ENCODE data around the gene CCNDBP1.
"Not testable (repeated sequence)": the region's sequence is repeated elsewhere in the genome, so short reads cannot be mapped to it uniquely, and the experiment has no call there.

CCNDBP1 gene

DNA sequence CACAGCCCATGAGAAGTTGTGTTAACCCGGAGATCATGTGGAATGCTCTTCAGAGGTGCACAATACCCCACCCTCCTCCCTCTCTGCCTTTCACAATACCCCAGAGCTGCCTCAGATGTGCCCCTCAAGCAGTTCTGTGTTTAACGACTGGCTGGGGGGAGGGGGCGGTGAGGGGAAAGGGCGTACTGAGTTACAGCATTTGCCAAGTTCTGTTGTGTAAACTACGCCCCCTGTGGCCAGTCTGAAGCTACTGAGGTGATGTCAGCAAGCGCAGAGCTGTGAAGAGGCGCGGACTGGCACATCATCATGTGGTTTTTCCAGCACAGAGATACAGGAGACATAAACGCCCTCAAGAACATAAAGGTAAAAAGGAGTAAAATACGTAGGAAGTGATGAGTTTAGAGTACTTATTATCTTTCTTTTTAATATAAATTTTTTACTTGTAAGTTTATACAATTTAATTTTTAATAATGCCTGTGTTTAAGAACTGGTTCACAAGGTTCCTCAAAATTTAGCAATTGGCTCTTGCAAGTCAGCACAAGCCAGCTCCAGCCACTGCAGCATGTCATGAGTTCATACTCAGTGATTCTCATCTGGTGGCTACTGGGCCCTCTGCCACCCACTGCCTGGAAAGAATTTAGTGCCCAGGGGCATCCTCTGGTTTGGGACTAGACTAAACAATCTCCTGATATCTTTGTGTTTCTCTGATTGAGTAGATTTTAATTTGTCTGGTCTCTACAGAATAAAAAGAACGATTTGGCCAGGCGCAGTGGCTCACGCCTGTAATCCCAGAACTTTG is 33.9 kb downstream of the CCNDBP1 start:
- no peak for DNase-seq

DNA sequence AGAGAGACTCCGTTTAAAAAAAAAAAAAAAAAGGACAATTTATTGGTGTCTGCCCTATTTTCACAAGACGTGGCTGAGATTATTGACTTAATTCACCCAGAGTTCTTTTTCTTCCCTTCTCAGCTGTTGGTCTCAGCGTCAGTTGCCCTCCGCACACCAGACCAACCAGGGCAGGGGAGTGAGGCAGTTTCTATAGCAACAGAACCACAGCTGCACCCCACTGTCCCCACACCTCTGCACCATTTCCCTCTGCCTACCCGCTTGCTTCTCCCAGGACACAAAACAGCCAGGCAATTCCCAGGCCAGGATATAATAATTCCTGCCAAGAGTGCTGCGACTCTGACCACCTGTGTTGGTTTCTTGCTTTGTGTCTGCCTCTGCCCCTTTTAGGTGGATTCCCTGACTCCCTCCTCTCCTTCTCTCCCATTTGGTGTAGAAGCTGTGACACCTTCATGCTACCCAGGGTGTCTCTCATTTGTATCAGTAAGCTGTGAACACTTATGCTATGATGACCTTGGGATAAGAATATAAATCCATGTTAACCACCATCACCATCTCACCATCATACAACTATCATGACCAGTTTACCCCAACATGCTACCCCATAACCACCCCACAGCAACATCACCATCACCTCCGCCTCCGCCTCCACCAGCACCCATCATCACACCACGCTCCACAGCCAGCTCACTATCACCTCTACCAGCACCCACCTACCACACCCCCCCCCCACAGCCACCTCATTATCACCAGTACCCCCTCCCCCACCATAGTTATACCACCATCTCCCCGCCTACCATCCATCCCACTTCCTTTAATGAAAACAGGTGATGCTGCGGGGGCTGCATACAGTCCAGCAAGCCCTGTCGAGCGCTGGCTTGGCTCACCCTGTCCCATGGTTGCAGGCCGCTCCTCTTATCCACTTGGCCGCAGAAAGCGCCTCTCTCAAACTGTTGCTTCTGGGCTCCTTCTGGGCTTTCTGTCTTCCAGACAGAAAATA is 35.0 kb downstream of the CCNDBP1 start:
- DNase-seq: no peak

DNA sequence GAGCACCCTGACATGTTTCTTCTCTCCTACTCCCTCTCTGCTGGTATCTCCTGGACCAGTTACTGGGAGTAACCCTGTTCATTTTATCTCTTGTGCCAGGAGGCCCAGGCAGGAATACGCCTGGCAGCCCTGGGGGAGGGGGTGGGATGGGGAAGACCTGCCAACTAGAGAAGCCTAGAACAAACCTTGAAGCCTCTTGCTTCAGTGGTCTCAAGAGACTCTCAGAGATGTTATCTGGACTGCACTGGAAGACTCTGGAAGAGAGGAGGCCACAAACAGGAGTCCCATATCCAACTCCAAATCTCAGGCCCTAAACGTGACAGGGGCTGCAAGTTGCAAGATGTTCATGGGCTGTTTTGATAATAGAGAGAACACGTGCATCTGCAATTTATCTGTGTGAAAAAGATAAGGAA is 35.8 kb downstream of the CCNDBP1 start, which contains the start of gene EPB42:
Gene EPB42, minus strand, starts transcription at position 28 of the 413 bp plus-strand sequence. CDS start 193 bp downstream, outside the sequence.
- no peak for DNase-seq

DNA sequence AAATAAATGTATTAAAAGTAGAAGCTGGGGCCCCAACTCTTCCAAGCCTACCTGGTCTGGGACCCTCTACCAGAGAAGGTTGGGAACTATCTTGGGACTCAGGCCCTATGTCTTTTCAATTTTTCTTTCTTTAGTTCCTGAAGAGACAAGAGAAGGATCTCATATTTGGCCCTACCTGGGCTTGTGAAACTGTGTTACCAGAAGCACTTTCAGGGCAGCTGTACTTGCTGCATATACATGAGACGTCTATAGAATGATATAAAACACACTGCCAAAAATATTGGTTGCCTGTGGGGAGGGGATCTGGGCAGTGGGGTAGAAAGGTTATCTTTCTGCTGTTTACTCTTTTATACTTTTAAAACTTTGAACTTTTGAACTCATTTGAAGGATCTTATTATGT is 36.2 kb downstream of the CCNDBP1 start:
- DNase-seq: no peak

DNA sequence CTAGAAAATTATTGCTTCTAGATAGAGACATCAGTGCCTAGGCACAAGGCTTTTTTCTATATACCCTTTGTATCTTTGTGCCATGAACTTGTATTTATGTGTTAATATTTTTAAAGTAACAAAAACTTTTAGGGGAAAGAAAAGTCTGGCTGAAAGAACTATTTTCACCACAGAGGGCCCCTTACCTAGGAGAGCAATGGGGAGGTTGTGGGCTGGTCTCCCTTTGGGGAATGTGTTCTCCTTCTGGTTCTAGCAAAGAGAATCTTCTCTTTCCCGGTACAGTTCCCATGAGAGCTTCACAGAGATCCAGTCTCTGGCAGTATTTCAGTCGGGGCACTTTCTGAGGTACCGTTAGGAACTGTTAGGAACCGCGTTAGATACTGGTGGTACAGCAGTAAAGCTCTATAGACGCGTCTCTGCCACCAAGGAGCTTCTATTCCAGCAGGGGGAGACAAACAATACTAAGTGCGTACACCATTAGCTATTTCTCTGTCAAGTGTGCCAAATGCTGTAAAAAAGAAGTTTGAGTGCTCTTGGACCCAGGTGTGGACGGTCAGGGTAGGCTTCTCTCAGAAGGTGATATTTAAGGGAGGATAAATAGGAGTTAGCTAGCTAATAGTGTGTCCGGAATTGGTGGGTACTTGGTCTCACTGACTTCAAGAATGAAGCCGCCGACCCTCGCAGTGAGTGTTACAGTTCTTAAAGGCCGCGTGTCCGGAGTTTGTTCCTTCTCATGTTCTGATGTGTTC is 40.2 kb downstream of the CCNDBP1 start:
- peak; percentile 38 for DNase-seq

DNA sequence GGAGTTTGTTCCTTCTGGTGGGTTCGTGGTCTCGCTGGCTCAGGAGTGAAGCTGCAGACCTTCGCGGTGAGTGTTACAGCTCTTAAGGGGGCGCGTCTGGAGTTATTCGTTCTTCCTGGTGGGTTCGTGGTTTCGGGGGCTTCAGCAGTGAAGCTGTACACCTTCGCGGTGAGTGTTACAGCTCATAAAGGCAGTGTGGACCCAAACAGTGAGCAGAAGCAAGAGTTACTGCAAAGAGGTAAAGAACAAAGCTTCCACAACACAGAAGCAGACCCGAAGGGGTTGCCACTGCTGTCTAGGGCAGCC is 40.7 kb downstream of the CCNDBP1 start:
- DNase-seq: not testable (repeated sequence)

DNA sequence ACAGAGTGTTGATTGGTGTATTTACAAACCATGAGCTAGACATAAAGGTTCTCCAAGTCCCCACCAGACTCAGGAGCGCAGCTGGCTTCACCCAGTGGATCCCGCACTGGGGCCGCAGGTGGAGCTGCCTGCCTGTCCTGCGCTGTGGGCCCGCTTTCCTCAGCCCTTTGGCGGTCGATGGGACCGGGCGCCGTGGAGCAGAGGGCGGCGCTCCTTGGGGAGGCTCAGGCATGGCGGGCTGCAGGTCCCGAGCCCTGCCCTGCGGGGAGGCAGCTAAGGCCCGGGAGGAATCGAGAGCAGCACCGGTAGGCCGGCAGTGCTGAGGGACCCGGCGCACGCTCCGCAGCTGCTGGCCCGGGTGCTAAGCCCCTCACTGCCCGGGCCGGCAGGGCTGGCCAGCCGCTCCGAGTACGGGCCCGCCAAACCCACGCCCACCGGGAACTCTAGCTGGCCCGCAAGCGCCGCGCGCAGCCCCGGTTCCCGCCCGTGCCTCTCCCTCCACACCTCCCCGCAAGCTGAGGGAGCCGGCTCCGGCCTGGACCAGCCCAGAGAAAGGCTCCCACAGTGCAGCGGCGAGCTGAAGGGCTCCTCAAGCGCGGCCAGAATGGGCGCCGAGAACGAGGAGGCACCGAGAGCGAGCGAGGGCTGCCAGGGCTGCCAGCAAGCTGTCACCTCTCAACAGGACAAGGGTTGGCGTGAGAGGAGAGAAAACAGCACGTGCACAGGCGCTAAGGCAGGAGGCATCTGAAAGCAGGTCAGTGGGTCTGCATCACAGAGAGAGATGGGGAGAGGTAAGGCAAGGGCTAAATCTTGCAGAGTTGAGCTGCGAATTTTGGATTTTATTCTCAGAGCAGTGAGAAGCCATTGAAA is 41.5 kb downstream of the CCNDBP1 start:
- DNase-seq: no peak

DNA sequence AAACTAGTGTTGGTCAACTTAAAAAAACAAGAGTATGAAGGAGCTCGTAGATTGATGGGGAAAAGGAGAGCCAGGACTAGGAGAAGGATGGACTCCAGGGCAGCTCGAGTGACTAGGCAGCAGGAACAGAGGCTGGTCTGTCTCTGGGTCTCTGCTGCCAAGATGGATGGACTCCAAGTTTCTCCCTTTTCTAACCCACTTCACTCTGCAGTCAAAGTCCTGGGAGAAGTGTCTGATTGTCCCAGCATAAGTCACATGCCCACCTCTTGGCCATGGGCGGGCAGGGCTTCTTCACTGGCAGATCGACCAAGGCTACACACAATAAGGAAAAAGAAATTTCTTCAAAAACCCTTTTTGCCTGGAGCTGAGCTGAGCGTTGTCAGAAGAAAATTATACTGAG is 44.8 kb downstream of the CCNDBP1 start:
- no peak for DNase-seq

DNA sequence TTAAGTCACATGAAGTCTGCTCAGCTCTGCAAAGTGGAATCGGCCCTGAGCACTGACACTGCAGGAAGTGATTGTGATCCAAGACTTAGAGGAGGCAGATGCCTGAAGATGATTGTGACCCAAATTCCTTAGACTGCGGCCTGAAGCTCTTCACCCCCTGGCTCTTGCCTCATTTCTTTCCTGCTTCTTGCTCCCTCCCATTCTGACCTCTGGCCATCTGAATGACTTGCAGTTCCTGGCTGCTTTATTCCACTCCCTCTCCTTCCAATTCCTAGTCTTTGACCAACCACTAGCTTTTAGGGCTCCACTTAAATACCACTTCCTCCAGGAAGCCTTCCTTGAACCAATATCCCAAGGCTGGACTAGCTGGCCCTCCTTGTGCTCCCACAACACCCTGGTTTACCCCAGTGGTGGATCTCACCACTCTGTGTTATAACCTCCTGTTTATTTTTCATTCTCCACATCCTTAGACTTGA is 45.5 kb downstream of the CCNDBP1 start:
- DNase-seq: no peak

DNA sequence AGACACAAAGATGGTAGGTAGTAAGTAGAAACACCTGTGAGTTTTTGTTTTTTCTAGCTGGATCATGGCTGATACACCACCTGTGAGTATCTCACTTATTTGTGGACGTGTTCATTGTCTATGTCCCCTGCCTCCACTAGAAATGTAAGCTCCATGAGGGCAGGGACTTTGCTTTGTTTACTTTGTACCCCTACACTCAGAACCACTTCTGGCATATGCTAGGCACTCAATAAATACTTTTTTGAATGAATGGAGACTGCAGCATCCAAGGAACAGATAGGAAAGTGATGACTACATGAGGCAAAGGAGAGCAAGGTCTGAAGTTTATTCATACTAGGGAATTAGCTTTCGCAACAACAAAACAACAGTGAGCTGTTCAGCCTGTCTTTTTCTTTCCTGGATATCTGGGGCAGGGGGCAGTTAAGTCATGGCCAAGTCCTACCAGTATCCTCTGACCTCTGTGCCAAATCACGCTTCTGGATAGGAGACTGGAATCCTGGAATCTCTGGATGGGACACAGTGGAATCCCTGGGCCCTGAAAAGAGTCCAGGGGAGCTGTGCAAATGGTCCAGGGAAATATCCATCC is 47.2 kb downstream of the CCNDBP1 start:
- DNase-seq: no peak

DNA sequence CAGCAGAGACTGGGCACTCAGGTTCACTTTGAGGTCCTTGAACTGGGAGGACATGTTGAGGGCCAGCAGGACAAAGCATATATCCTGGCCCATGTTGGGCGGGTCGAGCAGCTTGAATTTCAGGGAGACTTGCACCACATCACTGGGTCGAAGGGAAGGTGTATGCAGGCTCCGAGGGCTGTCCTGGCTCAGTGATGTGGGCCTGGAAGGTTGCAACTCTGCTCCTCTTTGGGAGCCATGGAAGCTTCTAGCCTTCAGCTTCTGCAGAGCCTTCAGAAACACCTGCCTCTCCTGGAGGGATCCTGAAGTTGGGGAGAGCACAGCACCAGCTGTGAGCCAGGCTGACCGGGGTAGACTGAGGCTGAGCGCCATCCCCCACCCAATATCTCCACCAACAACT is 50.3 kb downstream of the CCNDBP1 start:
- DNase-seq: no peak

DNA sequence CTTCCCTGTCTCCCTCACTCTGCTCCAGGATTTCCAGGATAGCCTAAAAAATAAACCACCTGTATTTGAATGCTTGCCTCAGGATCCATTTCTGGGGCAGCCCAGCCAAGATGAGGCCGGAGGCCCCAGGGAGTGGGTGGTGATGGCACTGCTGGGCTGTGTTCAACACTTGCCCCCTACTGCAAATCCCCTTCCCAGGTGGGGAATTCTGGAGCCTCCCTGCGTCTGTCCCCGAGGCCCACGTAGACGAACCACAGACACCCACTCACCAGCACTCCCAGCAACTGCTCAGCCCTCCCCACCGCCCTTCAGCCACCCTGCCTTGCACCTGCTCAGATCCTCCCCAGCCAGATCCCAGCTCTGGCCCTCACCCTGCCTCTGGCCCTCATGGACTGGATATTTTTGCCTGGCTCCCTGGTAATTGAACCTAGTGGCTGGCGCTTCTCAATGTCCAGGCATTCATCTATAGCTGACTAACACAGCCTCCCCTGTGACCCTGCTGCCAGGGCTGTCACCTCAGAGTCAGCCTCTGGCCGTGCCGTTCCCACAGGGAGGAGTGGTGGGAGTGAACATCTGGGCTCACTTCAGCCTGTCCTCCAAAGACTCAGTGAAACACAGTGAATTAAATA is 52.8 kb downstream of the CCNDBP1 start:
- no peak for DNase-seq

DNA sequence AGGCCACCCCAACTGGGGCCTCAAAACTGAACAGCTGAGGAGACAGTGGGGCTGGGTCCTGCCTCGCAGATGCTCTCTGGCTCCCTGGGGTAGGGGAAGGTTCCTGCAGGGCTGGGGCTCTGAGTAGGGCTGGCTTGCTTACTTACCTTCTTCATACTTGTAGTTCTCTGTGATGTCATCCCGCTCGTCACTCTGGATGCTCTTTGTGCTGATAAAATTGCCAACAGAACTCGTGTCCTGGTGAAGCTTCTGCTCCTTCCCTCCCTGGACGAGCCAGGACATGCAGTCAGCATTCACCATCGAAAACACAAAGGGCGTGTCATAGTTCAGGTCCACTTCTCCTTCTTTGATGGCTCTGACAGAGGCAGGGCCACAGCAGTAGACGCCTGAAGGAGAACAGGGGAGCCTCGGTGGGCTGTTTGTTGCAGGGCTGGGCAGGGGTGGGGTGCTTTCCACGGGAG is 53.5 kb downstream of the CCNDBP1 start:
- DNase-seq: no peak

DNA sequence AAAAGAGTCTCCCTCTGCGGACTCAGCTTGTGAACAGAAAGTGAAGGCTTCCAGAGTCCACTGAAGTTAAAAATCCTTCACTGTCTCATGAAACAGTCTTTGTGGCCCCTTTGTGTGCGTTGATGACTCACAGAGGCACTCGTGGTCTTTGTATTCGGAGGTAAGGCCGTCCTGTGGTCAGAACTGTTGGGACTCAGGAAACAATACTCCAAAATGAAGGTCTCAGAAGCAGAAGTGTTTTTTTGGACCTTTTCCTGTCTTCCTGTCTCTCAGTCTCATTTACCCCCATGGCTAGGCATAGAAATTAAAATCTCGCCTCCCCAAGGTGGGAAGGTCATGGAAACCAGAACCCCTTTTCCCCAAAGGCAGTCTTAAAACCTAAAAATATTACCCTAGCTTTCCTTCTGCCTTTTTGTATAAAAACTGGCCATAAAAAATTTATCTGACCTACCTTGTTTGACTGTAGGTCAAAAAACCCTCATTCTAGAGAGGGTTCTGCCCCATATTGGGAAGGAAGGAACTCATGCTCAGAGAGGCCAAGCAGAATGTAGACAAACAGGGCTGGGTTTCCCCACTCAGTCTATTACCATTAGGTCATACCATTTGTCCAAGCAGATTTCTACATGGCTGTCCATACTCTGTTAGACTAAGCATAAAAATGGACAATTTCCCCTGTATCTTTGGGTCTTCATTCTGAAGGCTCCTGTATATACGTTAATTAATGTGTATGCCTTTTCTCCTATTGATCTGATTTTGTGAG is 54.7 kb downstream of the CCNDBP1 start:
- no peak for DNase-seq

DNA sequence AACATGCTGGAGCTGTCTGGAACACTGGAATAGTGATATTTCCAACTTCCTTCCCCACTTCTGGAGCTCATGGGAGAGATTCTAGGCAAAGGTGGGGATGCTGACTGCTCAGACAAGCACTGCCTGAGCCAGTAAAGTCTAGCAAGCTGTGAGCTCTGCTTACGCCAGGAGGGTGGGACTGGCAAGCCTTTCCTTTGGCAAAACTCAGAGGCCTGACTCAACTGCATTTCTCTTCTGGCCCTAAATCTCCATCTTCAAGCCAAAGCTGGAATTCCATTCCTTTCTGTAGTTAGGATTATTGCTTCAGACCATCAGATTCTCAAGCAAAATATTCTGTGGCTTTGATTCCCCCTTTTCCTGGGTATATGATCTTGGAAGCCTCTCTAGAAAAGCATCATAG is 55.9 kb downstream of the CCNDBP1 start:
- no peak for DNase-seq

DNA sequence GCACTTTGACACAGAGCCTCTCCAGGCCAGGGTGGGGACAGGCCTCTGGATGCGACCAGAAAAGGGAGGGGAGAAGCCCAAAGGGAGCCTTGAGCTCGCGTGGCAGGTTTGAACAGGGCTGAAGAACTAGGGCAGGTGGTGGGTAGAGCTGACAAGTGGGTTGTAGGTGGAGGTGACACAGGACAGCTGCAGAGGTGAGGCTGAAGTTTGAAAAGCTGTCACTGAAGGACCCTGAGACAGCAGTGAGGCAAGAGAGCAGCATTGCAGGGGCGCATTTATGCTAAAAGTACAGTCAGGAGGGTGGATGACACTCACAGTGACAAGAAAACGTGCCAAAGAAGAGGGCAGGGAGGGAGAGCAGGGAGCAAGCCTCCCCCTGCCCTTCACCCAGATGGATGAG is 57.4 kb downstream of the CCNDBP1 start:
- DNase-seq: no peak

DNA sequence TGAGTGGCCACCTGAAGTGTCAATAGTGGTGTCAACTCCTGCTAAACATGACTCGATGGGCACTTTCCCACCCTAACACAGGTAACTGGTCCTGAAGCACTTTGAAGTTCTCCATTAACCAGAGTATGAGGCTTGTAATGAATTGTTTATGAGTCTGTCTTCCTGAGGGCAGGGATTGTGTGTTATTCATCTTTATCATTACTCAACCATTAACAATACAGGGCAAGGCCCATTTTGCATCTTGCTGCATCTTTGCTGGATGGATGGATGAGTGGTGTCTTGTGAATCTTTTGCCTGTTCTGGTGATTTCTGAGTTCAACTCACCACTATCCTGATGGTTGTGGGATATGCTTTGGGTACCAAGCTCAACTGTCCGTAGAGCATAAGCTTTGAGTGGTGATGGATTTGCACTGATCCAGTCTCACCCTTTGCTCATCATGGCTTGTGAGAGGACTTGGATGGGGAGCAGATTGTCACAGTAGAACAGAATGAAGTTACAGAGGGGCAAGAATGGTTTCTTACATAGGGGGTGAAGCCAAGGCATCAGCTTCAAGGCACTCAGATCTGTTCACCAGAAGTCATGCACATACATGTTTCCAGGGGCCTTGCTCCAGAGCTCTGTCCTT is 57.9 kb downstream of the CCNDBP1 start:
- no peak for DNase-seq

DNA sequence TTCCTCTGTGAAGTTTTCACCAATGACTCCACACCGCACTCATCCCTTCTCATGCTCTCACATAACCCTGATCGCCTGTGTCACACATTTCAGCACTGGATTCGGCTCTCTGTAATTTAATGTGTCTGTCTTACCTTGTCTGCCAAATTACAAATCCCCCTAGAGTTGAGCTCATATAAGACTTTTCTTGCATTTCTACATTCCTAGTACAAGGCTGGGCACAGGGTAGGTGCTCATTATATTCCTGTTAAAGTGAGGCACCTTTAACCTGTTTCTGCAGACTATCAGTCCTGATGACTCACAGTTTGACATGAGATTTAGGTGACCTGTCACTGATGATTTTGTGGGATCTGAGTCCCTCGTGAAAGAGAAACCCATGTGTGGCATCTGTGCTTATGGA is 58.9 kb downstream of the CCNDBP1 start:
- no peak for DNase-seq

DNA sequence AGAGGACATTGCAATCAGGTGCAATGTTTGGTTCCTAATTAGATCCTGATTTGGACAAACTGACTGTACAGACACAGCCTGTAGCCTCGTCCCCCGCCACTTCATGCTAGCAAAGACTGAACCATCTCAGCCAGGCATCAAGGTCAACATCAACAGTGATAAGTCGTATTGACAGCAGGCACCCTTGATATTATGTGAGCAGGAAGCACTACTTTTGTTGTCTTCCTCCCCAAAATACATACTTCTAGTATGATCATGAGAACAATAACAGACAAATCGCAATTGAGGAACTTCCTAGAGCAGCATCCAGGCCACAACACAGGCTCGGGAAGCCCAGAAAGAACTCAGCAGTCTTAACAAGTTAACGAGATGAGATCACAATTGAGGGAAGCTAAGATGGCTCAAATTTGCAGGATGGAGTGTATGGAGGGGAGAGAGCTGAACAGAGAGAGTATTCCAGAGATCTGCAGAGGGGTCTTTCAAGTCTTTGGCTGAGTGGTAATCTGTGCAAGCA is 61.1 kb downstream of the CCNDBP1 start:
- DNase-seq: no peak

Measured in CD4-positive, alpha-beta T cell treated with Interleukin-6 for 4 hours (primary cell).